ENCODE data around the gene AHDC1. TPM values are rescaled to one million over a fixed set of nuclear protein-coding genes. Genes with fewer than 3 reads are reported as not detected.

The AHDC1 gene
- total RNA-seq, 1 experiment from 2014 or later = 33.7 TPM

DNA sequence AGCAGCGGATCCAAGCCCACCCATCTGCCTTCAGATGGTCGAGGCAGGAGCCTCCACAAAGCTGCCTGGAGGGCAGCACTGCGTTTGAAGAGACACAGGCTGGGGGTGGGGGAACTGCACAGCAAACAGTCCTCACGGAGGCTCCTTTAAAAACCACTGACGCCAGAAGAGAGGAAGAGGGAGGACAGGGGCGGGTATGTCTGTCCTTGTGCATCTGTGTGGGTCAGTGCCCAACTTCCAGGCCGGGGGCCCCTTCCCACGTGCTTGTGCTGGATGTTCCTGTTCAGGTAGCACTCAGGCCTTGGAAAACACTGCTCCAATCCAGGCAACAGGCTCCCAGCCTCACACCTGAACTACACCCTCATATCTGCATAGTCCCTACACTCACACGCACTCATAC lies 7.7 kb downstream of the AHDC1 start:
- ATAC-seq (no peak), DNase-seq (ENCODE audit: low read depth, low spot score) (no peak)
- Histone ChIP-seq H3K4me2 (ENCODE audit: low read length) (no peak overlapping the region), H3K4me1 (ENCODE audit: control insufficient read depth in 1 of 2, insufficient read depth in 2 of 2, low read length in 2 of 2) (peaks cover 33 to 51% of the 10 kb centered on the region in 2 experiments), H4K20me1 (ENCODE audit: insufficient read depth) (peaks cover 7% of the 10 kb centered on the region; the same call in 1 of the 2 replicates), H3K27ac (ENCODE audit: low read depth, low read length) (no peak overlapping the region), H3K9me2 (ENCODE audit: insufficient read depth) (no peaks in the 10 kb centered on the region), H2AFZ (ENCODE audit: low read depth, low read length, poor library complexity, severe bottlenecking) (no peak overlapping the region), H3K9me3 (ENCODE audit: control insufficient read depth in 1 of 2, insufficient read depth in 1 of 2, low read depth in 1 of 2, low read length in 2 of 2) (no peaks in the 10 kb centered on the region), H3K9ac (ENCODE audit: low read length) (no peak overlapping the region), H3K36me3 (ENCODE audit: control insufficient read depth in 1 of 2, insufficient read depth in 2 of 2, low read length in 2 of 2) (no peaks in the 10 kb centered on the region; a peak in 1 of 4 replicates), H3K79me2 (ENCODE audit: insufficient read depth, low read length) (peaks cover 93% of the 10 kb centered on the region), H3K27me3 (ENCODE audit: insufficient read depth, low read length) (no peaks in the 10 kb centered on the region), H3K4me3 (replicated peaks in 1 of 2; ENCODE audit: low read depth in 1 of 2, low read length in 2 of 2) (no peak overlapping the region)
- BruUV-seq (replicated peaks) = no TSS peak
- ChIA-PET CTCF (no interaction called here), POLR2A (no interaction called here), RAD21 (ENCODE audit: low non-redundant PET in 1 of 2, low total read pairs in 2 of 2, uncharacterized antibody in 2 of 2, unreplicated experiment in 2 of 2) (no interaction called here)
- intact Hi-C loops (cut with micrococcal nuclease) = no loop called here
- TF ChIP-seq YY1 (IDR thresholded peaks at IDR 0.05; ENCODE audit: extremely low read depth, insufficient replicate concordance, low read depth, low read length) = no peak
- no peak for TF ChIP-seq ZFX (IDR thresholded peaks at IDR 0.05)
- TF ChIP-seq, protein P1, sequence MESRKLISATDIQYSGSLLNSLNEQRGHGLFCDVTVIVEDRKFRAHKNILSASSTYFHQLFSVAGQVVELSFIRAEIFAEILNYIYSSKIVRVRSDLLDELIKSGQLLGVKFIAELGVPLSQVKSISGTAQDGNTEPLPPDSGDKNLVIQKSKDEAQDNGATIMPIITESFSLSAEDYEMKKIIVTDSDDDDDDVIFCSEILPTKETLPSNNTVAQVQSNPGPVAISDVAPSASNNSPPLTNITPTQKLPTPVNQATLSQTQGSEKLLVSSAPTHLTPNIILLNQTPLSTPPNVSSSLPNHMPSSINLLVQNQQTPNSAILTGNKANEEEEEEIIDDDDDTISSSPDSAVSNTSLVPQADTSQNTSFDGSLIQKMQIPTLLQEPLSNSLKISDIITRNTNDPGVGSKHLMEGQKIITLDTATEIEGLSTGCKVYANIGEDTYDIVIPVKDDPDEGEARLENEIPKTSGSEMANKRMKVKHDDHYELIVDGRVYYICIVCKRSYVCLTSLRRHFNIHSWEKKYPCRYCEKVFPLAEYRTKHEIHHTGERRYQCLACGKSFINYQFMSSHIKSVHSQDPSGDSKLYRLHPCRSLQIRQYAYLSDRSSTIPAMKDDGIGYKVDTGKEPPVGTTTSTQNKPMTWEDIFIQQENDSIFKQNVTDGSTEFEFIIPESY (IDR thresholded peaks at IDR 0.05; ENCODE audit: extremely low read depth, insufficient replicate concordance, low read length) = no peak
- no peak for TF ChIP-seq CEBPB (IDR thresholded peaks at IDR 0.05; ENCODE audit: low read depth)
- TF ChIP-seq EGR1 (IDR thresholded peaks at IDR 0.05; ENCODE audit: low read depth) = no peak
- TF ChIP-seq, protein P2, sequence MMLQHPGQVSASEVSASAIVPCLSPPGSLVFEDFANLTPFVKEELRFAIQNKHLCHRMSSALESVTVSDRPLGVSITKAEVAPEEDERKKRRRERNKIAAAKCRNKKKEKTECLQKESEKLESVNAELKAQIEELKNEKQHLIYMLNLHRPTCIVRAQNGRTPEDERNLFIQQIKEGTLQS (IDR thresholded peaks at IDR 0.05) = no peak
- TF ChIP-seq RAD21 (IDR thresholded peaks at IDR 0.05; ENCODE audit: low read depth) = no peak
- no peak for TF ChIP-seq ELF1 (IDR thresholded peaks at IDR 0.05; ENCODE audit: borderline replicate concordance, low read depth)
- TF ChIP-seq ZNF274 (IDR thresholded peaks at IDR 0.05; ENCODE audit: low read depth, low read length) = no peak
- TF ChIP-seq JUND (IDR thresholded peaks at IDR 0.05) = no peak
- no peak for TF ChIP-seq SIN3A (IDR thresholded peaks at IDR 0.05; ENCODE audit: low read depth)
- TF ChIP-seq, protein P3, sequence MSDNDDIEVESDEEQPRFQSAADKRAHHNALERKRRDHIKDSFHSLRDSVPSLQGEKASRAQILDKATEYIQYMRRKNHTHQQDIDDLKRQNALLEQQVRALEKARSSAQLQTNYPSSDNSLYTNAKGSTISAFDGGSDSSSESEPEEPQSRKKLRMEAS (IDR thresholded peaks at IDR 0.05) = no peak
- no peak for TF ChIP-seq POLR2AphosphoS5 (IDR thresholded peaks at IDR 0.05; ENCODE audit: low read depth, low read length)

All from HCT116 (cell line).